Loucy (cell line): ENCODE data around the gene GSAP.

ENCODE experiments used
- H2AFZ ChIP-seq: fragments of 200-600 bp; sonication (generic); 2 replicates; pipeline ENCODE4 v1.6.0; 2016; ENCODE audit warnings: antibody characterized with exemption, mild to moderate bottlenecking, low read length, moderate library complexity
- H3F3A ChIP-seq: fragments of 200-600 bp; 2 replicates; pipeline ENCODE4 v1.6.0; 2016; ENCODE audit warnings: antibody characterized with exemption, low read depth, mild to moderate bottlenecking
- H3K27me3 ChIP-seq: fragments of 200-600 bp; sonication (generic); 2 replicates; pipeline ENCODE4 v1.6.1; 2014; ENCODE audit warnings: low read length, mild to moderate bottlenecking; ENCODE audit not compliant: insufficient read depth, poor library complexity, severe bottlenecking
- H3K36me3 ChIP-seq: fragments of 200-600 bp; sonication (generic); 2 replicates; pipeline ENCODE4 v1.6.1; 2016; ENCODE audit warnings: low read length; ENCODE audit not compliant: insufficient read depth
- H3K4me1 ChIP-seq: fragments of 200-600 bp; sonication (generic); 2 replicates; pipeline ENCODE4 v1.5.1; 2014; ENCODE audit warnings: low read length, mild to moderate bottlenecking; ENCODE audit not compliant: insufficient read depth, poor library complexity, severe bottlenecking
- H3K4me2 ChIP-seq: fragments of 200-600 bp; sonication (generic); 2 replicates; pipeline ENCODE4 v1.6.0; 2014; ENCODE audit warnings: antibody characterized with exemption, low read length, low read depth, mild to moderate bottlenecking; ENCODE audit not compliant: poor library complexity, severe bottlenecking
- H3K4me3 ChIP-seq: fragments of 200-600 bp; sonication (generic); 2 replicates; pipeline ENCODE4 v1.5.1; 2014; ENCODE audit warnings: low read length, mild to moderate bottlenecking, mixed read lengths; ENCODE audit not compliant: poor library complexity, severe bottlenecking
- H3K79me2 ChIP-seq: fragments of 200-600 bp; sonication (generic); 2 replicates; pipeline ENCODE4 v1.6.1; 2014; ENCODE audit warnings: low read length; ENCODE audit not compliant: insufficient read depth
- H3K9ac ChIP-seq: fragments of 200-600 bp; sonication (generic); 2 replicates; pipeline ENCODE4 v1.6.0; 2014; ENCODE audit warnings: mild to moderate bottlenecking, low read depth, low read length, moderate library complexity; ENCODE audit not compliant: poor library complexity, severe bottlenecking
- H3K9me2 ChIP-seq: fragments of 200-600 bp; sonication (generic); replicated peaks from 2 replicates; pipeline ENCODE4 v1.6.1; 2016; ENCODE audit warnings: low read depth, low read length, mixed read lengths
- H3K9me3 ChIP-seq: fragments of 200-600 bp; sonication (generic); 2 replicates; pipeline ENCODE4 v1.6.1; 2014; ENCODE audit warnings: mild to moderate bottlenecking, antibody characterized with exemption, low read length, low read depth; ENCODE audit not compliant: insufficient read depth
- H4K20me1 ChIP-seq: fragments of 200-600 bp; sonication (generic); 2 replicates; pipeline ENCODE4 v1.6.0; 2014; ENCODE audit warnings: antibody characterized with exemption, low read length, mild to moderate bottlenecking; ENCODE audit not compliant: insufficient read depth, poor library complexity, severe bottlenecking
- CTCF ChIP-seq: fragments of 200-600 bp; sonication (generic); conservative IDR thresholded peaks from 2 replicates; pipeline ENCODE4 v1.5.1; 2014; ENCODE audit warnings: mild to moderate bottlenecking, antibody characterized with exemption, low read length
- EZH2phosphoT487 ChIP-seq: fragments of 200-600 bp; IDR thresholded peaks from 2 replicates; pipeline ENCODE4 v1.6.1; 2018; ENCODE audit warnings: antibody characterized with exemption, mild to moderate bottlenecking, moderate library complexity, borderline replicate concordance

GSAP gene

DNA sequence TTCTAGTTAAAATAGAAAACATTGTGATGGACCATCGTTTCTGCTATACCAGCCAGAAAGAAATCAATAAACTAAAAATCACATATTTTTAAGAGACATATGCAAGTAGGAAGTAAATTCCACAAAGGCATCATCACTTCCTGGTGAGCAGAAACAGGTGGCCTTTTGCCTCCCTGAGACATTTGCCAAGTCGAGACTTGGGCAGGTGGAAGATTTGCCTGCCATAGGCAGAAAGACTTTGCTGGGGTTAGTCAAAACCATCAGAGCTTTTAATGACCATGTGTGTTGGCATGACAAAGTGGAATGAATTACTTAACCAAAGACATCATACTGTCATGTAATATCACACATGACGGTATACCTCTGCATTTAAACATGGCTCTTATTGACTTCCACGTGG is 150.5 kb downstream of the GSAP start:
- H3K9me3 ChIP-seq, result no peaks in the 10 kb centered on the region
- no peaks in the 10 kb centered on the region for H3K36me3 ChIP-seq
- no peak overlapping the region for H3K4me3 ChIP-seq
- H3K9me2 ChIP-seq, result no peaks in the 10 kb centered on the region
- H2AFZ ChIP-seq, result no peak overlapping the region
- H3K4me1 ChIP-seq, result no peaks in the 10 kb centered on the region
- TF ChIP-seq CTCF, result no peak
- TF ChIP-seq EZH2phosphoT487, result no peak
- no peaks in the 10 kb centered on the region for H3K27me3 ChIP-seq
- H3K4me2 ChIP-seq, result no peak overlapping the region
- H3F3A ChIP-seq, result no peaks in the 10 kb centered on the region
- H3K79me2 ChIP-seq, result no peaks in the 10 kb centered on the region
- H3K9ac ChIP-seq, result no peak overlapping the region
- H4K20me1 ChIP-seq, result no peaks in the 10 kb centered on the region

- Histone ChIP-seq H3K4me1 (no peaks in the 10 kb centered on the region), H3K9ac (no peak overlapping the region), H3K79me2 (no peaks in the 10 kb centered on the region), H2AFZ (no peak overlapping the region), H3K4me2 (no peak overlapping the region), H3K27me3 (no peaks in the 10 kb centered on the region), H3K9me2 (no peaks in the 10 kb centered on the region), H3K36me3 (no peaks in the 10 kb centered on the region), H4K20me1 (no peaks in the 10 kb centered on the region), H3F3A (no peaks in the 10 kb centered on the region), H3K4me3 (no peak overlapping the region), H3K9me3 (no peaks in the 10 kb centered on the region)
- TF ChIP-seq EZH2phosphoT487 (no peak), CTCF (no peak)
These were observed 153.8 kb downstream of the GSAP start for GRCh38 chr7:77262316-77262715.
